SU-DHL-6 (cell line): ENCODE measurements around the gene KRT73.

ENCODE experiments used
- H2AFZ ChIP-seq: fragments of 200-600 bp; sonication (generic); 2 replicates; pipeline ENCODE4 v1.6.1; 2014; ENCODE audit warnings: low read depth, mild to moderate bottlenecking, moderate library complexity, mixed read lengths, antibody characterized with exemption, low read length; ENCODE audit not compliant: severe bottlenecking
- H3F3A ChIP-seq: fragments of 200-600 bp; shearing (Covaris generic); 2 replicates; pipeline ENCODE4 v1.6.0; 2016; ENCODE audit warnings: antibody characterized with exemption, mild to moderate bottlenecking; ENCODE audit not compliant: insufficient read depth
- H3K27ac ChIP-seq: fragments of 200-600 bp; sonication (generic); 2 replicates; pipeline ENCODE4 v1.5.1; 2016; ENCODE audit warnings: low read depth, mild to moderate bottlenecking, low read length, moderate library complexity, mixed read lengths
- H3K27me3 ChIP-seq: fragments of 200-600 bp; sonication (generic), shearing (Covaris generic); 2 replicates; pipeline ENCODE4 v1.6.0; 2014; ENCODE audit warnings: mild to moderate bottlenecking, low read length
- H3K36me3 ChIP-seq: fragments of 200-600 bp; sonication (generic); 2 replicates; pipeline ENCODE4 v1.6.1; 2014; ENCODE audit warnings: mild to moderate bottlenecking, low read length, mixed read lengths
- H3K4me2 ChIP-seq: fragments of 300-600, 200-600 bp; shearing (Covaris generic), sonication (generic); 2 replicates; pipeline ENCODE4 v1.6.0; 2014; ENCODE audit warnings: low read length, low read depth, mild to moderate bottlenecking; ENCODE audit not compliant: poor library complexity, severe bottlenecking
- H3K4me3 ChIP-seq: fragments of 200-600 bp; sonication (generic); 2 replicates; pipeline ENCODE4 v1.5.1; 2014; ENCODE audit warnings: antibody characterized with exemption, low read length, mild to moderate bottlenecking, mixed read lengths; ENCODE audit not compliant: insufficient read depth, poor library complexity, severe bottlenecking
- H3K79me2 ChIP-seq: fragments of 200-600 bp; sonication (generic); 2 replicates; pipeline ENCODE4 v1.6.1; 2014; ENCODE audit warnings: mild to moderate bottlenecking, low read length, moderate library complexity; ENCODE audit not compliant: insufficient read depth
- H3K9ac ChIP-seq: fragments of 200-600 bp; sonication (generic); 2 replicates; pipeline ENCODE4 v1.7.0; 2014; ENCODE audit warnings: mild to moderate bottlenecking, low read length
- H3K9me2 ChIP-seq: fragments of 200-600 bp; sonication (generic); replicated peaks from 2 replicates; pipeline ENCODE4 v1.6.1; 2014; ENCODE audit warnings: low read length; ENCODE audit not compliant: insufficient read depth
- H3K9me3 ChIP-seq: fragments of 200-600 bp; sonication (generic); 2 replicates; pipeline ENCODE4 v1.6.1; 2014; ENCODE audit warnings: low read length, mixed read lengths; ENCODE audit not compliant: insufficient read depth
- H4K20me1 ChIP-seq: fragments of 200-600 bp; sonication (generic); 2 replicates; pipeline ENCODE4 v1.6.1; 2014; ENCODE audit warnings: low read depth, mild to moderate bottlenecking, antibody characterized with exemption, low read length, moderate library complexity, mixed read lengths
- EZH2phosphoT487 ChIP-seq: fragments of 200-600 bp; sonication (generic), shearing (Covaris generic); conservative IDR thresholded peaks from 2 replicates; pipeline ENCODE4 v1.6.1; 2018; ENCODE audit warnings: mild to moderate bottlenecking, antibody characterized with exemption, low read length, moderate library complexity, mixed read lengths
- TF ChIP-seq, protein P1 (sequence below): fragments of 200-600 bp; sonication (generic); IDR thresholded peaks from one replicate; pipeline ENCODE4 v1.5.1; 2017; ENCODE audit warnings: antibody characterized with exemption, mild to moderate bottlenecking, low read length, moderate library complexity; ENCODE audit not compliant: insufficient read depth, poor library complexity, severe bottlenecking

Gene KRT73

GRCh38 chr12:52659395-52659794, 41.0 kb upstream of the KRT73 start:
- Histone ChIP-seq H3K79me2 (no peaks in the 10 kb centered on the region), H3K36me3 (no peaks in the 10 kb centered on the region), H3K9me3 (no peaks in the 10 kb centered on the region), H3K4me2 (no peak overlapping the region), H4K20me1 (no peaks in the 10 kb centered on the region), H2AFZ (no peak overlapping the region), H3K9ac (no peak overlapping the region), H3K27me3 (no peaks in the 10 kb centered on the region), H3K27ac (no peak overlapping the region), H3F3A (no peaks in the 10 kb centered on the region), H3K4me3 (no peak overlapping the region), H3K9me2 (no peaks in the 10 kb centered on the region)
- no peak for TF ChIP-seq EZH2phosphoT487
- TF ChIP-seq, protein P1, sequence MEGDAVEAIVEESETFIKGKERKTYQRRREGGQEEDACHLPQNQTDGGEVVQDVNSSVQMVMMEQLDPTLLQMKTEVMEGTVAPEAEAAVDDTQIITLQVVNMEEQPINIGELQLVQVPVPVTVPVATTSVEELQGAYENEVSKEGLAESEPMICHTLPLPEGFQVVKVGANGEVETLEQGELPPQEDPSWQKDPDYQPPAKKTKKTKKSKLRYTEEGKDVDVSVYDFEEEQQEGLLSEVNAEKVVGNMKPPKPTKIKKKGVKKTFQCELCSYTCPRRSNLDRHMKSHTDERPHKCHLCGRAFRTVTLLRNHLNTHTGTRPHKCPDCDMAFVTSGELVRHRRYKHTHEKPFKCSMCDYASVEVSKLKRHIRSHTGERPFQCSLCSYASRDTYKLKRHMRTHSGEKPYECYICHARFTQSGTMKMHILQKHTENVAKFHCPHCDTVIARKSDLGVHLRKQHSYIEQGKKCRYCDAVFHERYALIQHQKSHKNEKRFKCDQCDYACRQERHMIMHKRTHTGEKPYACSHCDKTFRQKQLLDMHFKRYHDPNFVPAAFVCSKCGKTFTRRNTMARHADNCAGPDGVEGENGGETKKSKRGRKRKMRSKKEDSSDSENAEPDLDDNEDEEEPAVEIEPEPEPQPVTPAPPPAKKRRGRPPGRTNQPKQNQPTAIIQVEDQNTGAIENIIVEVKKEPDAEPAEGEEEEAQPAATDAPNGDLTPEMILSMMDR = no peak

GRCh38 chr12:52658196-52658595, 39.8 kb upstream of the KRT73 start:
- Histone ChIP-seq H3K4me3 (no peak overlapping the region), H3K9ac (no peak overlapping the region), H3K27ac (no peak overlapping the region), H3K9me3 (no peaks in the 10 kb centered on the region), H3K79me2 (no peaks in the 10 kb centered on the region), H3K27me3 (no peaks in the 10 kb centered on the region), H3K36me3 (no peaks in the 10 kb centered on the region), H4K20me1 (no peaks in the 10 kb centered on the region), H3K4me2 (no peak overlapping the region), H3K9me2 (no peaks in the 10 kb centered on the region), H2AFZ (no peak overlapping the region), H3F3A (no peaks in the 10 kb centered on the region)
- TF ChIP-seq EZH2phosphoT487 = no peak
- TF ChIP-seq, protein P1 = no peak

DNA sequence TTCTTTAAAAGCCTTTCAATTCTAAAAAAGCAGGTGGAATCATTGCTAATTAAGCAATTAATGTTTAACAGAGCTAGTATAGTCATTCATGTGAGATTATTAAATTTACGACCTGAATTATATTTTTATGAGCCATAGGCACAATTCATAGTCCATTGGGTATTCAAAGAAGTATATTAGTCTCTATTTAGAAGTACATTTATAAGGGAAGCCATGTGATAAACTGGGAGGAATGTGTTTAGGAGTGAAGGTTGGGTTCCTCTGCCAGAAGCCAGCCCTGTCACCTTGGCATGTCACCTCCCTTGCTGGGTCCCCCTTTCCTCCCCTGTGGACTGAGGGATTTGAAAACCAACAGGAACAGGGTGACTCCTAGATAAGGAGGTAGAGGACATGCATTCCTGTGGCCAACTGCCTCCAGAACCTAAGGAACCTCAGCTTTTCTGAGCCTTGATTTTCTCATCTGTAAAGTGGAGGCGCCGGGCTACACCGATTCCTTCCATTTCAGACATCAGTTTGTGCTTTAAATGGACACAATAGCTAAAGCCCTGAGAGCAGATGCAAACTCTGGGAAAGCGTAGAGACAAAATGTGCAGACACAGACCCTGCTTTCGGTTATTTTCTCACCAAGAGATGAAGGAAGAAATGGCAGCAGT, 39.0 kb upstream of the KRT73 start:
- Histone ChIP-seq H3K36me3 (no peaks in the 10 kb centered on the region), H3K27ac (no peak overlapping the region)

More for the DNA sequence above, 39.0 kb upstream of the KRT73 start:
- Histone ChIP-seq H3K9me3 (no peaks in the 10 kb centered on the region), H2AFZ (no peak overlapping the region), H3K9me2 (no peaks in the 10 kb centered on the region), H3K9ac (no peak overlapping the region), H3F3A (no peaks in the 10 kb centered on the region), H3K4me2 (no peak overlapping the region), H4K20me1 (no peaks in the 10 kb centered on the region), H3K27me3 (no peaks in the 10 kb centered on the region), H3K79me2 (no peaks in the 10 kb centered on the region), H3K4me3 (no peak overlapping the region)
- TF ChIP-seq EZH2phosphoT487 = no peak
- TF ChIP-seq, protein P1 = no peak
